Eye (tissue), 1 donor: Measurements from ENCODE around the gene DUSP15.
A peak's percentile ranks its signal among the peaks of the same experiment; 100 is the strongest.

Source experiments
- DNase-seq: peaks from one replicate; pipeline ENCODE4 v3.0.0-alpha.2; 2015

DUSP15 gene

GRCh38 chr20:31890646-31891045 lies 20.3 kb upstream of the DUSP15 start:
- DNase-seq, result no peak

GRCh38 chr20:31883829-31884228 lies 13.5 kb upstream of the DUSP15 start:
- no peak for DNase-seq

- DNase-seq, result no peak
Observed at GRCh38 chr20:31881945-31882344, 11.6 kb upstream of the DUSP15 start.

GRCh38 chr20:31879143-31879987 lies 9.0 kb upstream of the DUSP15 start:
- peak; percentile 98 for DNase-seq

- DNase-seq, result no peak
Observed at GRCh38 chr20:31877684-31878083, 7.4 kb upstream of the DUSP15 start.

GRCh38 chr20:31875671-31876070 lies 5.3 kb upstream of the DUSP15 start:
- no peak for DNase-seq

- no peak for DNase-seq
Observed at GRCh38 chr20:31872406-31872805, 2.1 kb upstream of the DUSP15 start.

GRCh38 chr20:31871618-31871954 lies 1.3 kb upstream of the DUSP15 start:
- no peak for DNase-seq

- peak; percentile 67 for DNase-seq
Observed at GRCh38 chr20:31870726-31871617, 645 bp upstream of the DUSP15 start.

GRCh38 chr20:31869673-31869941 lies 720 bp downstream of the DUSP15 start:
- no peak for DNase-seq

GRCh38 chr20:31868853-31869672 lies 1.3 kb downstream of the DUSP15 start:
- DNase-seq, result no peak

GRCh38 chr20:31866221-31866620 lies 4.1 kb downstream of the DUSP15 start:
- no peak for DNase-seq

- no peak for DNase-seq
Observed at GRCh38 chr20:31864521-31865400, 5.6 kb downstream of the DUSP15 start.

- DNase-seq, result no peak
Observed at GRCh38 chr20:31863296-31864085, 6.8 kb downstream of the DUSP15 start.

- DNase-seq, result peak; percentile 18
Observed at GRCh38 chr20:31862506-31862905, 7.8 kb downstream of the DUSP15 start.

- DNase-seq, result no peak
Observed at GRCh38 chr20:31862157-31862470, 8.2 kb downstream of the DUSP15 start.

- DNase-seq, result peak; percentile 92
Observed at GRCh38 chr20:31861385-31862156, 8.8 kb downstream of the DUSP15 start.

GRCh38 chr20:31861135-31861384 lies 9.3 kb downstream of the DUSP15 start:
- peak; percentile 82 for DNase-seq

- peak; percentile 55 for DNase-seq
Observed at GRCh38 chr20:31860390-31861134, 9.8 kb downstream of the DUSP15 start.

GRCh38 chr20:31859998-31860380 lies 10.3 kb downstream of the DUSP15 start:
- no peak for DNase-seq
